ENCODE measurements around the gene KIF9.
A peak's percentile ranks its signal among the peaks of the same experiment; 100 is the strongest.
"Not testable (repeated sequence)": the region's sequence is repeated elsewhere in the genome, so short reads cannot be mapped to it uniquely, and the experiment has no call there.

Gene KIF9

GRCh38 chr3:47280519-47280918 is 2.1 kb downstream of the KIF9 start:
- H3K9me3 Mint-ChIP-seq, result no peaks in the 10 kb centered on the region
- DNase-seq (ENCODE audit: low spot score in 2 of 2), result no peak
- no peak for ATAC-seq (ENCODE audit: low read depth)
- peak overlapping the region; percentile 98 for H3K27ac Mint-ChIP-seq
- no peak overlapping the region for H3K4me3 Mint-ChIP-seq
- peaks cover 2% of the 10 kb centered on the region for H3K36me3 Mint-ChIP-seq
- H3K4me1 Mint-ChIP-seq, result peaks cover 16% of the 10 kb centered on the region
- H3K27me3 Mint-ChIP-seq, result no peaks in the 10 kb centered on the region

GRCh38 chr3:47276558-47276957 is 6.0 kb downstream of the KIF9 start:
- Mint-ChIP-seq H3K27me3 (no peaks in the 10 kb centered on the region), H3K27ac (no peak overlapping the region), H3K36me3 (no peaks in the 10 kb centered on the region), H3K4me3 (no peak overlapping the region), H3K4me1 (peaks cover 2% of the 10 kb centered on the region), H3K9me3 (no peaks in the 10 kb centered on the region)
- ATAC-seq (ENCODE audit: low read depth) (no peak), DNase-seq (ENCODE audit: low spot score in 2 of 2) (no peak)

GRCh38 chr3:47274652-47275051 is 7.9 kb downstream of the KIF9 start:
- H3K27me3 Mint-ChIP-seq, result no peaks in the 10 kb centered on the region
- H3K4me3 Mint-ChIP-seq, result no peak overlapping the region
- ATAC-seq (ENCODE audit: low read depth) (no peak), DNase-seq (ENCODE audit: low spot score in 2 of 2) (no peak)
- no peaks in the 10 kb centered on the region for H3K36me3 Mint-ChIP-seq
- no peaks in the 10 kb centered on the region for H3K4me1 Mint-ChIP-seq
- H3K27ac Mint-ChIP-seq, result no peak overlapping the region
- H3K9me3 Mint-ChIP-seq, result no peaks in the 10 kb centered on the region

- ATAC-seq (ENCODE audit: low read depth), result no peak
- H3K9me3 Mint-ChIP-seq, result no peaks in the 10 kb centered on the region
- H3K36me3 Mint-ChIP-seq, result no peaks in the 10 kb centered on the region
- DNase-seq (ENCODE audit: low spot score in 2 of 2), result no peak
- H3K27me3 Mint-ChIP-seq, result no peaks in the 10 kb centered on the region
- H3K4me1 Mint-ChIP-seq, result no peaks in the 10 kb centered on the region
- no peak overlapping the region for H3K27ac Mint-ChIP-seq
- no peak overlapping the region for H3K4me3 Mint-ChIP-seq
Measured at GRCh38 chr3:47273564-47273963, 9.0 kb downstream of the KIF9 start.

GRCh38 chr3:47270526-47270925 is 12.1 kb downstream of the KIF9 start:
- no peak overlapping the region for H3K4me3 Mint-ChIP-seq
- H3K9me3 Mint-ChIP-seq, result no peaks in the 10 kb centered on the region
- DNase-seq (ENCODE audit: low spot score in 2 of 2) (no peak), ATAC-seq (ENCODE audit: low read depth) (no peak)
- no peak overlapping the region for H3K27ac Mint-ChIP-seq
- H3K27me3 Mint-ChIP-seq, result no peaks in the 10 kb centered on the region
- H3K4me1 Mint-ChIP-seq, result peaks cover 9% of the 10 kb centered on the region
- no peaks in the 10 kb centered on the region for H3K36me3 Mint-ChIP-seq

GRCh38 chr3:47267490-47267824 is 15.1 kb downstream of the KIF9 start:
- Mint-ChIP-seq H3K9me3 (no peaks in the 10 kb centered on the region), H3K4me1 (peaks cover 9% of the 10 kb centered on the region), H3K27me3 (no peaks in the 10 kb centered on the region), H3K4me3 (no peak overlapping the region), H3K27ac (no peak overlapping the region), H3K36me3 (no peaks in the 10 kb centered on the region)
- DNase-seq (ENCODE audit: low spot score in 2 of 2) (no peak), ATAC-seq (ENCODE audit: low read depth) (no peak)

GRCh38 chr3:47266709-47267489 is 15.7 kb downstream of the KIF9 start:
- no peak for DNase-seq (ENCODE audit: low spot score in 2 of 2)
- Mint-ChIP-seq H3K4me1 (peaks cover 9% of the 10 kb centered on the region), H3K27ac (peak overlapping the region; percentile 32), H3K36me3 (no peaks in the 10 kb centered on the region), H3K4me3 (no peak overlapping the region), H3K9me3 (no peaks in the 10 kb centered on the region), H3K27me3 (no peaks in the 10 kb centered on the region)
- ATAC-seq (ENCODE audit: low read depth), result peak; percentile 67

GRCh38 chr3:47265725-47266428 is 16.7 kb downstream of the KIF9 start:
- no peaks in the 10 kb centered on the region for H3K36me3 Mint-ChIP-seq
- H3K27ac Mint-ChIP-seq, result no peak overlapping the region
- ATAC-seq (ENCODE audit: low read depth) (no peak), DNase-seq (ENCODE audit: low spot score in 2 of 2) (no peak)
- H3K9me3 Mint-ChIP-seq, result no peaks in the 10 kb centered on the region
- no peak overlapping the region for H3K4me3 Mint-ChIP-seq
- peaks cover 9% of the 10 kb centered on the region for H3K4me1 Mint-ChIP-seq
- H3K27me3 Mint-ChIP-seq, result no peaks in the 10 kb centered on the region

- Mint-ChIP-seq H3K9me3 (no peaks in the 10 kb centered on the region), H3K27ac (no peak overlapping the region), H3K36me3 (no peaks in the 10 kb centered on the region), H3K4me3 (no peak overlapping the region), H3K27me3 (no peaks in the 10 kb centered on the region), H3K4me1 (peaks cover 9% of the 10 kb centered on the region)
- no peak for DNase-seq (ENCODE audit: low spot score in 2 of 2)
- ATAC-seq (ENCODE audit: low read depth), result no peak
Measured at GRCh38 chr3:47265008-47265407, 17.6 kb downstream of the KIF9 start.

GRCh38 chr3:47261301-47261700 is 21.3 kb downstream of the KIF9 start:
- ATAC-seq (ENCODE audit: low read depth) (no peak), DNase-seq (ENCODE audit: low spot score in 2 of 2) (no peak)
- Mint-ChIP-seq H3K27ac (no peak overlapping the region), H3K27me3 (no peaks in the 10 kb centered on the region), H3K4me3 (no peak overlapping the region), H3K36me3 (no peaks in the 10 kb centered on the region), H3K4me1 (no peaks in the 10 kb centered on the region), H3K9me3 (no peaks in the 10 kb centered on the region)

- no peaks in the 10 kb centered on the region for H3K27me3 Mint-ChIP-seq
- H3K4me1 Mint-ChIP-seq, result no peaks in the 10 kb centered on the region
- no peaks in the 10 kb centered on the region for H3K36me3 Mint-ChIP-seq
- no peak overlapping the region for H3K4me3 Mint-ChIP-seq
- no peak overlapping the region for H3K27ac Mint-ChIP-seq
- DNase-seq (ENCODE audit: low spot score in 2 of 2), result no peak
- no peak for ATAC-seq (ENCODE audit: low read depth)
- no peaks in the 10 kb centered on the region for H3K9me3 Mint-ChIP-seq
Measured at GRCh38 chr3:47260605-47261004, 22.0 kb downstream of the KIF9 start.

- no peak for ATAC-seq (ENCODE audit: low read depth)
- Mint-ChIP-seq H3K27ac (no peak overlapping the region), H3K27me3 (no peaks in the 10 kb centered on the region)
Measured at GRCh38 chr3:47259114-47259513, 23.5 kb downstream of the KIF9 start.

GRCh38 chr3:47256331-47256730 is 26.3 kb downstream of the KIF9 start:
- not testable (repeated sequence) for H3K27me3 Mint-ChIP-seq; H3K4me1 Mint-ChIP-seq; H3K9me3 Mint-ChIP-seq; ATAC-seq (ENCODE audit: low read depth); DNase-seq (ENCODE audit: low spot score in 2 of 2); H3K4me3 Mint-ChIP-seq; H3K27ac Mint-ChIP-seq; H3K36me3 Mint-ChIP-seq

More at GRCh38 chr3:47259114-47259513, 23.5 kb downstream of the KIF9 start:
- H3K9me3 Mint-ChIP-seq, result no peaks in the 10 kb centered on the region
- no peak overlapping the region for H3K4me3 Mint-ChIP-seq
- DNase-seq (ENCODE audit: low spot score in 2 of 2), result no peak
- H3K4me1 Mint-ChIP-seq, result no peaks in the 10 kb centered on the region
- H3K36me3 Mint-ChIP-seq, result no peaks in the 10 kb centered on the region

GRCh38 chr3:47251689-47252088 is 30.9 kb downstream of the KIF9 start:
- DNase-seq (ENCODE audit: low spot score in 2 of 2), result no peak
- H3K27me3 Mint-ChIP-seq, result no peaks in the 10 kb centered on the region
- no peaks in the 10 kb centered on the region for H3K4me1 Mint-ChIP-seq
- no peak for ATAC-seq (ENCODE audit: low read depth)
- H3K36me3 Mint-ChIP-seq, result no peaks in the 10 kb centered on the region
- H3K27ac Mint-ChIP-seq, result no peak overlapping the region
- no peak overlapping the region for H3K4me3 Mint-ChIP-seq
- no peaks in the 10 kb centered on the region for H3K9me3 Mint-ChIP-seq

- H3K36me3 Mint-ChIP-seq; H3K27me3 Mint-ChIP-seq; H3K27ac Mint-ChIP-seq; H3K4me1 Mint-ChIP-seq; DNase-seq (ENCODE audit: low spot score in 2 of 2); H3K4me3 Mint-ChIP-seq; ATAC-seq (ENCODE audit: low read depth); H3K9me3 Mint-ChIP-seq: not testable (repeated sequence)
Measured at GRCh38 chr3:47251085-47251484, 31.5 kb downstream of the KIF9 start.

Measured in memory B cell (primary cell).